ENCODE data around the gene GNB5. TPM values are rescaled to one million over a fixed set of nuclear protein-coding genes. Genes with fewer than 3 reads are reported as not detected.

The GNB5 gene
- 45.2 to 52.1 TPM (median 48.3 TPM) in 5 replicates for total RNA-seq (2022; extraction: Qiagen RNA extraction)

DNA sequence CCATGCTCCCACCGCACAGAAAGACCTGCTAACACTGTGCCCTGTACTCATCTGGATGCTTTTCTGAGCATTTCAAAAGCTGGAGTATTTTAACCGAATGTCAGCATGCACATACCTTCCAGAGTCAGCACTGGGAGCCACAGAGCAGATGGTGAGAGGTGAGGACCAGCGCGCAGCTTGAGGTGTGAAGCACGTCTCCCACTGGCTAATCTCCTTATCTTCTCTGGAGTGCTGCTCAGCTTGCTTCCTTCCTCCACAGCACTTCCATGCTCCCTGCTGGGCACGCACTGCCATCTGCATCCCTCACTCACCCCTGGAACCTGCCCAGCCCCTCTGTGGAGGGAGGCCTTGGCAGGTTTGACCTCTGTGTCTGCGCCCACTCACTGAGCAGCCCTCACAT is at the start of gene GNB5:
GNB5 (minus strand) TSS at position 186 of the 400 bp plus-strand sequence. CDS start 6,716 bp downstream, outside the sequence.

Other genes starting within 250 kb of the GNB5 start
- gene LEO1, start 219.6 kb downstream of the GNB5 start, total RNA-seq (2022; extraction: Qiagen RNA extraction): 50.9 to 63.0 TPM (median 52.5 TPM) in 5 replicates
- 45.0 to 63.2 TPM (median 57.7 TPM) in 5 replicates for gene MAPK6, start 172.2 kb downstream of the GNB5 start, total RNA-seq (2022; extraction: Qiagen RNA extraction)
- gene BCL2L10, start 78.6 kb downstream of the GNB5 start, total RNA-seq (2022; extraction: Qiagen RNA extraction): 0.11 to 0.17 TPM (median 0.14 TPM) in 3 of 5 replicates, not detected in the others
- 4.4 to 7.6 TPM (median 7.3 TPM) in 5 replicates for gene MYO5C, start 104.4 kb upstream of the GNB5 start, total RNA-seq (2022; extraction: Qiagen RNA extraction)